ENCODE results near the gene NOX5.

- TF ChIP-seq EZH2 (IDR thresholded peaks at IDR 0.05; ENCODE audit: insufficient read depth, poor library complexity, severe bottlenecking) (no peak), EZH2phosphoT487 (IDR thresholded peaks at IDR 0.05; ENCODE audit: insufficient read depth, low read depth) (no peak)
These were observed 42.1 kb upstream of the NOX5 start for GRCh38 chr15:68972201-68973065.

Measured in GM23248 (cell line).